HG03342 (cell line): ENCODE data around the gene RAB24.
"Not testable (repeated sequence)": the region's sequence is repeated elsewhere in the genome, so short reads cannot be mapped to it uniquely, and the experiment has no call there.

Experiments
- ATAC-seq: cut with Tn5 transposase; IDR thresholded peaks from one replicate; pipeline ENCODE4 v1.9.1; 2021; ENCODE audit warnings: mild to moderate bottlenecking, moderate library complexity; ENCODE audit not compliant: unreplicated experiment

RAB24 gene

GRCh38 chr5:177303121-177303924 is at the start of gene RAB24, which contains the start of gene PRELID1:
TSS of gene RAB24 (minus strand) at chr5:177303719. CDS start at chr5:177303288, 431 bp downstream.
TSS of gene PRELID1 (plus strand) at chr5:177303799. CDS start at chr5:177303986, 187 bp downstream.
- ATAC-seq, result peak; percentile 54

- ATAC-seq, result no peak
Observed at GRCh38 chr5:177353093-177353492, 49.6 kb upstream of the RAB24 start.

DNA sequence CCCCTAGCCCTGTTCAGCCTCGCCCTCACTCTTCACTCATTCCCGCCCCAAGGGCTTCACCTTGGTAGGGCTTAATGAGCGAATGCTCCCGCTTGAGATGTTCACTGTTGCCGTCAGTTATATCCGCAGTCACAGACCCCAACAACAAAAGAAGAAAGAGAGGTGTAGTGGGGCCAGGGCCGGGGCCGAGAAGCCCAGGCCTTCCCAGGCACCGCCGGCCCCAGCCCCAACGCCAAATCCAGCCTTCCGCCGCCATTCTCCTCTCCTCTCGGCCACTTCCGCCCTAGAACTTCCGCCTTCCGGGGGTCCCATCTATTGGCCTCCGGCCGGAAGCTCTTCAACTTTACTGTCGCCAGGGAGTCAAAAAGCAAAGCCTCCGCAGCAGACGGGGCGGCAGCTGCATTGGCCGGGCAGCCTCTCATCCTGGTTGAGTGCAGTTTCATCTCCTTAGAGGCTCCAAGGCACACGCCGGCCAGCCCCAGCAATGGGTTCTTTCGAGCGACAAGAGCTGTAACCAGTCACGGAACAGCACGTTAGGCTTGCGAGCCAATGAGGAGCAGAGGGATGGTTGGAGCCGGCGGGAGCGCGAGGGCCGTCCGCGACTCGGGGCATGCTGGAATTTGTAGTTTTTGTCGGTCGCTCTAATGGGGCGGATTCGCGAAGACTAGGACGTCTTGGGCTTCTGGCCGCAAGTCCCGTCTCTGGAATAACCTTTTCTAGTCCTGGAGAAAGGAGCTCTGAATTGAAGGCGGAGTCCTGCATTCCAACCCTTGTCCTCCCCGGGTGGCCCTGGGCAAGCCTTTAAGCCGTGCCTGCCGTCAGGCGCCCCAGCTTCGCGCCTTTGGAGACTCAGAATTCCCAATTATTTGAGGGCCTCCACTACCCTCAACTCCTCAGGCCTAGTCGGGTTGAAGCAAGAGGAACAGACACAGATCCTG is 48.1 kb upstream of the RAB24 start, which contains the start of gene LMAN2:
TSS of gene LMAN2 (minus strand) at position 277 of the 938 bp plus-strand sequence. CDS start at position 256, 21 bp downstream.
- ATAC-seq, result peak; percentile 93

DNA sequence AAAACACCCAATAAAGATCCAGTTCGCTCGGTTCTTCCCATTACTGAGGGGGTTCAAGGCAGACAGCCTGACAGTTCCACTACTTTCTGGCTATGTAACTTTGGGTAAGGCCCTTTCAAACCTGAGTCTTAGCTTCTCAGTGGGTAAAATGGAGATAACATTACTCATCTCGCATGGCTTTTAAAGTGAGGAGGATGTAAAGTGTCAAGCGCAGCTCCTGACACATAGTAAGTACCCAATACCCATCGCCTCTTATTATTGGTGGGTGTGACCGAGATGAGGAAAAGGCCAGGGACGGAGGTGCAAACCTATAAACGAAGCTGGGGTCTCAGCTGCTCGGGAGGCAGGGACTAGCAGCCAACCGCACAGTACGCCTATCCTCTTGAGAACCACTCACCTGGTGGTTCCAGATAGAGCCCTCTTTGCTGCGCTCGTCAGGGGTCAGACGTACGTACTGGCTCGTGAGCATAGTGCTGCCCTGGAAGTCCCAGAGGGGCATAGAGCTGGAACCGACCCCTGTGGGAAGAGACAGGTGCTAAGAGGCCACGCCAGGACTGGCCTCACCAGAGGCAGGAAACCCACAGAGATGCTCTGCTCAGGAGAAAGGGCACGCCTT is 47.4 kb upstream of the RAB24 start:
- no peak for ATAC-seq

DNA sequence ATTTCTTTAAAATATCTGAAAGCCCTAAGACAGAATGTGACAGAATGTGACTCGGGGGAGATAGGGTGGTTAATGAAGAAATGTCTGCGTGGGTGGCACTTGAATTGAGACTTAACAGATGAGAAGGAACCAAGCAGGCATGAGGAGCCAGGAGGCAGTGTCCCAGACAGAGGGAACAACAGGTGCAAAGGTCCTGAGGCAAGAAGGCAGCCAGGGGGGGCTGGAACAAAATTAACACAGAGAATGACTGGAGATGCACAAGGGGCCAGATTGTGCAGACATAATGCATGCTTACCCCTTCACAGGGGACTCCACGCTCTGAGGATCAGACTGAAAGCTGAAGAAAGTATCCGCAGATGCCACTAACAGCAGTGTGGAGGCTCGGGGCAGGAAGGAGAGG is 46.2 kb upstream of the RAB24 start:
- ATAC-seq, result no peak

DNA sequence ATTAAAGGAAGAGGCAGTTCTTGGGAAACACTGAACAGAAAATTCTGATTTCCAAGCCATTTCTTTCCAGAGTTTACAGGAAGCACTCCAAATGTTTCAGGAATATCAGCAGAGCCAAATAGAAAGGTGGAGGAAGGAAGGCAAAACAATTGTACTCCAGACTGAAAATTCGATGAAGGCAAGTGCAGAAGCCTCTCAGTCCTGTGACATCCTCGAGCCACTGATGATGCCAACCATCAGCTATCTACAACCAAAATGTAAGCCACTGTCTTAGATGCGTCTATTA is 45.8 kb upstream of the RAB24 start:
- ATAC-seq, result no peak

- no peak for ATAC-seq
Observed at GRCh38 chr5:177347699-177348098, 44.2 kb upstream of the RAB24 start.

DNA sequence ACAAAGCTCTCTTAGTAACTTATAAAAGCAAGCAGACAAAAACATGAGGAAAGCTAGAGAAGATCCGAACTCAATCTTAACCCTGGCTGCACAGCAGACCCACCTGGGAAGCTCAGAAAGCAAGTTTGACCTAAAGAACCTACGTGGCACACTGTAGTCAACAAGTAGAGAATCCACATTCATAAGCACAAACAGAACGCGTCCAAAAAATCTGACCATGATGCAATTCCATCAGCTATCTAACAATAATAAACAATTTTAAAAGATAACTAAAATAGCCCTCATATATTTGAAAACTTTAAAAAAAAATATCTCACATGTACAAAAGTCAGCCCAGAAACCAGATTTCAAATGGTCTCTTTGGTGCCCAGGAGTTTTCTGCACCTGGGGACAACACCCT is 43.3 kb upstream of the RAB24 start:
- ATAC-seq, result no peak

- ATAC-seq, result no peak
Observed at GRCh38 chr5:177344891-177345290, 41.4 kb upstream of the RAB24 start.

GRCh38 chr5:177343777-177344176 is 40.3 kb upstream of the RAB24 start:
- no peak for ATAC-seq

DNA sequence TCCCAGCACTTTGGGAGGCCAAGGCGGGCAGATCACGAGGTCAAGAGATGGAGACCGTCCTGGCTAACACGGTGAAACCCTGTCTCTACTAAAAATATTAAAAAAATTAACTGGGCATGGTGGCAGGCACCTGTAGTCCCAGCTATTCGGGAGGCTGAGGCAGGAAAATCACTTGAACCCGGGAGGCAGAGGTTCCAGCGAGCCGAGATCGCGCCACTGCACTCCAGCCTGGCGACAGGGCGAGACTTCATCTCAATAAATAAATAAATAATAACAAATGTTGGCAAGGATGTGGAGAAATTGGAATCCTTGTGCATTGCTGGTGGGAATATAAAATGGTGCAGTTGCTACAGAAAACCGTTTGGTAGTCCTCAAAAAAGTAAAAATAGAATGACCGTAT is 39.5 kb upstream of the RAB24 start:
- ATAC-seq, result not testable (repeated sequence)

- ATAC-seq, result no peak
Observed at GRCh38 chr5:177339107-177339638, 35.7 kb upstream of the RAB24 start.

DNA sequence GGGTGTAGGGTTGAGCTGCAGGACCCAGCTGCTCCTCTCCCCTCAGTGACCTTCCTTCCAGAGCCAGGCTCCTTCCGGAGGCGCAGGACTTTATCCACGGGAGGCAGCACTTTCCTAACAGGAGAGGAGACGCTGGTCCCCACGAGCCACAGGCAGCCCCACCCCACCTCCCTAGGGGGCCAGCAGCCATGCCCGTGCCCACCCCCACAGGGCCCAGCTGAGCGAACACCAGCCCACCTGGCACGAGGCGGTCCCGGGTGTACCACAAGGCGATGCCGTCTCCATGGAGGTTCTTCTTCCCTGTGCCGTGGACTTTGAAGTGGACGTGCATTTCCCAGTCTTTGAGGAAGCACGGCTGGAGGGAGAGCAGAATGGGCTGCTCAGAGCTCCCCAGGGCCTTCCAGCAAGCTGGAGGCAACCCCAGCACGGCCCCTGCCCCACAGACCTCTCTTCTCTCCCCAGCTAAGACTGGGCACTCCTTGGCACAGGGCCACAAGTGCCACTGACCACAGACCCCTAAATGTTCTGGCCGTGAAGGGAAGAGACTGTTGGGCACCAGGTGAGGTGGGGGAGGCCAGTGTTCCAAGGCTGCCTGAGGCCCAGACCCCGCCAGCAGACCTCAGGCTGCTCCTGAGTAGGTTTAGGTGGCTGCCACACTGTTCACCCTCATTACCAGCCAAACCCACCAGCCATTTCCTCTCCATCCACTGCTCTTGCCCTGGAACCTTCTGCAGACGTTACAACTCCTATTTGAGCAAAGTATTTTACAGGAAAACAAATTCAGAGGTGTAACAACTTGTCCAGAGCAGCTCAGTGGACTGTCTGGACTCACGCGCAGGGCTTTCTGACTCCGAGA is 35.0 kb upstream of the RAB24 start:
- ATAC-seq, result no peak

DNA sequence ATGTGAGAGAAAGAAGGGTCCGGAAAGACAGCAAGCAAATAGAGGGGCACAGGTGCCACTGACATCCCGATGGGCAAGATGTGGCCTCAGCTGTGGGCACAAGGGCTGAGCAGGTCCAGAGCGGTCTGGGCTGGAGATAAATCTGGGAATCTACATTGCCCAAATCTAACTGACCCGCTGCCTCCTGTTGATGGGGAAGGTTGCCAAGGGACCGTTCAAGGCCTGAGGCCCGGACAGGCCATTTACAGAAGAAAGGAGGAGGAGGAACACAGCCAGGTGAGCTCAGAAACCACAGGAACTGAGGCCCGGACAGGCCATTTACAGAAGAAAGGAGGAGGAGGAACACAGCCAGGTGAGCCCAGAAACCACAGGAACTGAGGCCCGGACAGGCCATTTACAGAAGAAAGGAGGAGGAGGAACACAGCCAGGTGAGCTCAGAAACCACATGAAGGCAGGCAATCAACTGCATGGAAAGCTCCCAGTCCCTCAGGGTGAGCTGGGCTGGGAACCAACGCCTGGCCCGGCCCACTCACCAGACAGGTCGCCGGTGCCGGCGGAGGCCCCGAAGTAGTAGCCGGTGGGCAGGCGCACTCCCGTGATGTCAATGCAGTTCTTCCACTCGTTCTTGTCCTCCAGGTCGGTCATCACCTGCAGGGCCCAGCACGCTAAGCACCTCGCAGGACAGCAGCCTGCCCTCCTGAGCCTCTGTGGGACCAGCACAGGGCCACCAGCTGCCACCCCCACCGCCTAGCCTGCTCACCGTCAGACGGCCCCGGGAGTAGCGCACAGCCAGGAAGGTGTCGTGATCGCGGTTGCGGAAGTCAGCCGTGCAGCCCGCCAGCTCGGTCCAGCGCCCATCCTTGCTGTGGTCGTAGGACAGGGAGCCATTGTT is 33.3 kb upstream of the RAB24 start:
- ATAC-seq, result no peak

- no peak for ATAC-seq
Observed at GRCh38 chr5:177336112-177336511, 32.6 kb upstream of the RAB24 start.

DNA sequence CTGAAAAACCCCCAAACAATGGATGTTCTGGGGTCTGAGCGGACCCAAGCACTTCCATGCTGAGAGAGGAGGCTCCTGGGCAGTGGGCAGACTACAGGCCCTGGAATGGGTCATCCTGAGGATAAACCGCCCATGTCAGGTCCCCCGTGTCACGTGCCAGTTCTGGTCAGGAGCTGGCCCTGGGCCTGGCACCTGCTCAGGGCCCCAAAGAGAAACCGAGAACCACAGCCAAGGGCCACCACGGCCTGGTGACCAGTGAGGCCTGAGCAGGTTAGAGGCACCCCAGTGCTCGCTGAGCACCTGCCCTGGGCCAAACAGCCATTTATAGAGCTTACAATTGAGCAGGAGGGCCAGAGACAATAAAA is 32.2 kb upstream of the RAB24 start:
- no peak for ATAC-seq

DNA sequence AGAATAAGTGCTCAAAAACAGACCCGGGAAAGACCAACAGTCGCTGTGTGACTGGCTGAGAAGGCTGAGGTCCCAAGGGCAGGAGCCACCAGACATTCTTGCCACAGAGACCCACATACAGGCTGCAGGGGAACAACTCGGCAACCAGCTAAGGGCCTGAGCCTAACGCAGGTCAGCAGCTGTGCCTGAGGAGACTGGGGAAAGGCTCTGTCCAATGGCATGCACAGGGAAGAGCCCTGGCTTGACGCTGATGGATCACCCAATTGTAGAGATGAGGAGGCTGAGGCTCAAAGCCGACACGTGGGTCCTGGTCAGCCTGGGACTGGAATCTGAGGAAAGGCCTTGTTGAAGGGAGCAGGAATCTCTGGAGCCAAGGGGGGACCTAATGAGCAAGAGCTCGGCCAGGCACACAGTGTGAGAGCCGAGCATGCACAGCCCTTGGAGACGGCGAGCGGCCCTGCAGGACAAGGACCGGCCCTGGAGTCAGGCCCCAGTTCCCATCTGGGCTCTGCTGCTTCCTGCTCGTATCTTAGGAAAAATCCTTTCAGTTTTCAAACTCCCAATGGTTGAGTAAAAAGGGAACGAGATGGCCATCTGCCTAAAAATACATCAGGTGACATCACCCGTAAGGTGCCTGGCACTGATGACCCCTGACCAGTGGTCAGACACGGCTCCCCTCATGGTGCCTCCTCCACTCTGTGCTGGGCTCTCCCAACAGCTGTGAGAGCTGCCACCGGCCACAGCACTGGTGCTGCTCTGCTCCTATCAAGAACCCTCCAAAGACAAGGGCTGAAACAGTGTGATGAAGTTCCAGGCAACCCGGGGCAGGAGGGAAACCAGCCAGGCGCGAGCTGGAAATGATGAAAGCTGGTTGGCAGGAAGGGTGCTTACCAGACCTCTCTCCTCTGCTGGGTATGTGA is 31.5 kb upstream of the RAB24 start:
- ATAC-seq, result no peak

- no peak for ATAC-seq
Observed at GRCh38 chr5:177334155-177334551, 30.6 kb upstream of the RAB24 start.
